A673 (cell line): Measurements from ENCODE around the gene SLC26A11. TPM values are rescaled to one million over a fixed set of nuclear protein-coding genes. Genes with fewer than 3 reads are reported as not detected.

Experiments
- BruUV-seq: library from RNA; stranded (reverse); fragments of 400-500 nt; replicated peaks from 2 replicates; lab custom pipeline; 2021; lab: Mats Ljungman, UMichigan
- CTCF ChIA-PET: fragments of 300-600 bp; sonication (Branson Sonifier 250); formaldehyde crosslinking; loops from one replicate; lab custom pipeline; 2022; ENCODE audit warnings: antibody characterized with exemption; lab: Charles Lee
- POLR2A ChIA-PET: fragments of 300-600 bp; sonication (Branson Sonifier 250); formaldehyde crosslinking; loops from one replicate; lab custom pipeline; 2022; ENCODE audit warnings: antibody characterized with exemption; ENCODE audit not compliant: low non-redundant PET; lab: Charles Lee
- DNase-seq: peaks from one replicate; pipeline ENCODE4 v3.0.0-alpha.2; 2015; ENCODE audit warnings: low spot score
- H3K27ac ChIP-seq: fragments of 200-600 bp; sonication (generic); 2 replicates; pipeline ENCODE4 v1.5.1; 2016; ENCODE audit warnings: mixed run types, low read depth, mild to moderate bottlenecking, mixed read lengths, antibody characterized with exemption, low read length; ENCODE audit not compliant: poor library complexity, severe bottlenecking
- H3K27me3 ChIP-seq: fragments of 200-600 bp; sonication (generic); replicated peaks from 2 replicates; pipeline ENCODE4 v1.6.1; 2017; ENCODE audit warnings: mixed run types, low read depth, mild to moderate bottlenecking, mixed read lengths, antibody characterized with exemption, low read length; ENCODE audit not compliant: insufficient read depth, poor library complexity
- H3K36me3 ChIP-seq: fragments of 200-600 bp; sonication (generic); 2 replicates; pipeline ENCODE4 v1.6.1; 2016; ENCODE audit warnings: mixed run types, mild to moderate bottlenecking, mixed read lengths, antibody characterized with exemption, low read length; ENCODE audit not compliant: insufficient read depth, poor library complexity, severe bottlenecking
- H3K4me1 ChIP-seq: fragments of 200-600 bp; sonication (generic); 2 replicates; pipeline ENCODE4 v1.6.1; 2017; ENCODE audit warnings: mixed run types, mild to moderate bottlenecking, mixed read lengths, antibody characterized with exemption, low read length; ENCODE audit not compliant: insufficient read depth, poor library complexity, severe bottlenecking
- H3K4me3 ChIP-seq: fragments of 200-600 bp; sonication (generic); 2 replicates; pipeline ENCODE4 v1.5.1; 2016; ENCODE audit warnings: low read depth, mixed run types, mild to moderate bottlenecking, mixed read lengths, low read length; ENCODE audit not compliant: poor library complexity, severe bottlenecking
- H3K9me3 ChIP-seq: fragments of 200-600 bp; sonication (generic); 2 replicates; pipeline ENCODE4 v1.6.1; 2016; ENCODE audit warnings: mixed run types, low read depth, mild to moderate bottlenecking, mixed read lengths, antibody characterized with exemption, low read length; ENCODE audit not compliant: poor library complexity, severe bottlenecking
- EZH2 ChIP-seq: fragments of 200-600 bp; sonication (generic); IDR thresholded peaks from 2 replicates; pipeline ENCODE4 v1.6.1; 2017; ENCODE audit warnings: borderline replicate concordance, low read depth, mild to moderate bottlenecking, mixed read lengths, antibody characterized with exemption, low read length; ENCODE audit not compliant: poor library complexity, severe bottlenecking
- intact Hi-C: fragments of 100-400 bp; cut with micrococcal nuclease; formaldehyde crosslinking; loops from one replicate; pipeline ENCODE4 v1.10.0; 2022; ENCODE audit not compliant: unreplicated experiment
- total RNA-seq: library from RNA; stranded (reverse); gene quantifications from 2 replicates; pipeline ENCODE4 v1.2.3, GENCODE V29; 2021
- TF ChIP-seq, protein P1 (sequence below): fragments of 300-800, 200-600 bp; sonication (generic); conservative IDR thresholded peaks from 2 replicates; pipeline ENCODE4 v1.5.1; 2017; ENCODE audit warnings: low read depth, mild to moderate bottlenecking, antibody characterized with exemption, low read length, moderate library complexity, mixed read lengths

The SLC26A11 gene
- total RNA-seq, 1 experiment from 2014 or later: 23.5 TPM

DNA sequence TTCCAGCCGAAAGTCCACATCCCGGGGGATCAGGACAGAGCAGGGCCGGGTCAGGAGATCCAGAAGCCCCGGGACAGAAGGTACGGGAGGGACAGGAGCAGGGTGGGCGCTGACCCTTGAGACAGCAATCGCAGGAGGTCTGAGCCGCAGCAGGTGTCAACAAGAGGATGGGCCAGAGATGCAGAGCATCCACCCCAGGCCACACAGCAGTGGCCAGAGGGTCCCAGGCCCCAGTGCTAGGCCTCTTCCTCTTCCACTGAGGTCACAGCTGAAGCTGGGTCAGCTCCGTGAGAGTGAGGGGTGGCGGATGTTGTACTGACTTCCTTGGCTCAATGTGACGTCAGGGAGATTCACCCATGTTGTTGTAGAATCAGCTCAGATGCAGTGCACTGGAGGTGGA is 31.7 kb downstream of the SLC26A11 start:
- DNase-seq: no peak
- intact Hi-C loops: no loop called here
- no peaks in the 10 kb centered on the region for H3K27me3 ChIP-seq
- H3K27ac ChIP-seq: no peak overlapping the region
- ChIA-PET CTCF (no interaction called here), POLR2A (no interaction called here)
- H3K36me3 ChIP-seq: no peaks in the 10 kb centered on the region
- TF ChIP-seq EZH2: no peak
- TF ChIP-seq, protein P1, sequence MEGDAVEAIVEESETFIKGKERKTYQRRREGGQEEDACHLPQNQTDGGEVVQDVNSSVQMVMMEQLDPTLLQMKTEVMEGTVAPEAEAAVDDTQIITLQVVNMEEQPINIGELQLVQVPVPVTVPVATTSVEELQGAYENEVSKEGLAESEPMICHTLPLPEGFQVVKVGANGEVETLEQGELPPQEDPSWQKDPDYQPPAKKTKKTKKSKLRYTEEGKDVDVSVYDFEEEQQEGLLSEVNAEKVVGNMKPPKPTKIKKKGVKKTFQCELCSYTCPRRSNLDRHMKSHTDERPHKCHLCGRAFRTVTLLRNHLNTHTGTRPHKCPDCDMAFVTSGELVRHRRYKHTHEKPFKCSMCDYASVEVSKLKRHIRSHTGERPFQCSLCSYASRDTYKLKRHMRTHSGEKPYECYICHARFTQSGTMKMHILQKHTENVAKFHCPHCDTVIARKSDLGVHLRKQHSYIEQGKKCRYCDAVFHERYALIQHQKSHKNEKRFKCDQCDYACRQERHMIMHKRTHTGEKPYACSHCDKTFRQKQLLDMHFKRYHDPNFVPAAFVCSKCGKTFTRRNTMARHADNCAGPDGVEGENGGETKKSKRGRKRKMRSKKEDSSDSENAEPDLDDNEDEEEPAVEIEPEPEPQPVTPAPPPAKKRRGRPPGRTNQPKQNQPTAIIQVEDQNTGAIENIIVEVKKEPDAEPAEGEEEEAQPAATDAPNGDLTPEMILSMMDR: no peak
- H3K9me3 ChIP-seq: no peaks in the 10 kb centered on the region
- no TSS peak for BruUV-seq
- H3K4me1 ChIP-seq: peaks cover 11% of the 10 kb centered on the region
- H3K4me3 ChIP-seq: no peak overlapping the region

DNA sequence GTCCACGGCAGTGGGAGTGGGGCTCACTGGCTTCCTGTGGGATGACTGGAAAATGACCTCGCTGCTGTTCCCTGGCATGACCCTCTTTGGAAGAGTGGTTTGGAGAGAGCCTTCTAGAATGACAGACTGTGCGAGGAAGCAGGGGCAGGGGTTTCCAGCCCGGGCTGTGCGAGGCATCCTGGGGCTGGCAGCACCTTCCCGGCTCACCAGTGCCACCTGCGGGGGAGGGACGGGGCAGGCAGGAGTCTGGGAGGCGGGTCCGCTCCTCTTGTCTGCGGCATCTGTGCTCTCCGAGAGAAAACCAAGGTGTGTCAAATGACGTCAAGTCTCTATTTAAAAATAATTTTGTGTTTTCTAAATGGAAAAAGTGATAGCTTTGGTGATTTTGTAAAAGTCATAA is 32.6 kb downstream of the SLC26A11 start:
- peak; percentile 60 for DNase-seq
- intact Hi-C loops: no loop called here
- Histone ChIP-seq H3K27me3 (no peaks in the 10 kb centered on the region), H3K4me1 (peaks cover 11% of the 10 kb centered on the region), H3K36me3 (no peaks in the 10 kb centered on the region), H3K4me3 (no peak overlapping the region), H3K27ac (no peak overlapping the region), H3K9me3 (no peaks in the 10 kb centered on the region)
- POLR2A ChIA-PET: no interaction called here
- no TSS peak for BruUV-seq
- TF ChIP-seq, protein P1: peak; percentile 52
- TF ChIP-seq EZH2: no peak
- CTCF ChIA-PET: no interaction called here

DNA sequence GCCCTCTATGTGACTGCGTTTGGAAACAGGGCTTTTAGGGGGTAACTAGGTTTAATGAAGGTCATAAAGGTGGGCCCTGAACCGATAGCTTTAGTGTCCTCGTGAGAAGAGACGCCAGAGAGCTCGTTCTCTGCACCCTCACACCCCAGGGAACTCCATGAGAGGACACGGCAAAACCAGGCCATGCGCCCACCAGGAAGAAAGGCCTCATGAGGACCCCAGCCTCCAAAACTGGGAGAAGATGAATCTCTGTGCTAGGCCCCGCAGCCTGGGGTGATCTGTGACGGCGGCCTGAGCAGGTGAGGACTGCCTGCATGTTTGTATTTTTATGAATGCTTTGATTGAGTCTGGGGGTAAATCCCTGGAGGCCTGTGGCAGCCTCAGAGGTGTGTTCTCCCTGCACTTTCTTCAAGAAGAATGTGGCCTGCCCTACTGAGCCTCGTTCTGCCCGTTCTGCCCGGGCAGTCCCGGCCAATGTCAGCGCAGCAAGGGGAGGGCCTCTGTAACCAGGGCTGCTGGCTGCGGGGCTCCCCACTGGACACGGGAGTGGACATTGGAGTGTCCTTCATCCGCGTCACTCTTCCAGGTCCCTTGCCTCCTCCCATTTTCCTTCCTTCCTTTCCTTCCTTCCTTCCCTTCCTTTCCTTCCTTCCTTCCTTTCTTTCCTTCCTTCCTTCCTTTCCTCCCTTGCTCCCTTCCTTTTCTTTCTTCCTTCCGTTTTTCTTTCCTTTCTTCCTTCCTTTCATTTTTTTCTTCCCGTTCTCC is 33.6 kb downstream of the SLC26A11 start:
- Histone ChIP-seq H3K4me1 (peaks cover 11% of the 10 kb centered on the region), H3K27ac (peak overlapping the region; percentile 56), H3K9me3 (no peaks in the 10 kb centered on the region), H3K36me3 (no peaks in the 10 kb centered on the region), H3K4me3 (no peak overlapping the region), H3K27me3 (no peaks in the 10 kb centered on the region)
- no TSS peak for BruUV-seq
- intact Hi-C loops: no loop called here
- no peak for DNase-seq
- POLR2A ChIA-PET: no interaction called here
- no peak for TF ChIP-seq EZH2
- TF ChIP-seq, protein P1: no peak
- CTCF ChIA-PET: no interaction called here
